ENCODE measurements around the gene VENTX.

The VENTX gene

DNA sequence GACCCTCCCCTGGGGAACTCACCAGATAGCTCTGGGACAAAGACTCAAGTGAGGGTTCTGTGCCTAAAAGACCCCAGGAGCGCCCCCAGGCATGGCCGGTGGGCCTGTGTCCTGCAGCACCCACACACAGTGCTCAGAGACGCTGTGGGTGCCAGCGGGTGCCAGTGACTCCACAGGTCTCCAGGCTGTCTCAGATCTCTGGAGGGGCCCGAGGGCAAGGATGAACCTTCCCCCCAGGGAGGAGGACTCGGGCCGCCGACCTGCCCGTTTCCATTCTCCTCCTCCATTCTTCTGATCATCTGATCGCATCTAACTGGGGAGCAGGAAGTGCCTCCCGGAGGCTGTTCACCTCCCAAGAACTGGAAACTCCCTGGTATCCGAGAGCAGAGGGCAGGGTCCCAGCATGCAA is 38.0 kb downstream of the VENTX start:
- TF ChIP-seq ZFP3 (CRISPR knock-in tag; IDR thresholded peaks at IDR 0.05) (no peak), ISL1 (CRISPR knock-in tag; IDR thresholded peaks at IDR 0.05) (no peak), CSDC2 (CRISPR knock-in tag; IDR thresholded peaks at IDR 0.05) (no peak), TOX (CRISPR knock-in tag; IDR thresholded peaks at IDR 0.05; ENCODE audit: borderline replicate concordance) (no peak), GLIS3 (CRISPR knock-in tag; IDR thresholded peaks at IDR 0.05) (no peak), SNAI2 (CRISPR knock-in tag; IDR thresholded peaks at IDR 0.05) (no peak), ZNF8 (CRISPR knock-in tag; IDR thresholded peaks at IDR 0.05) (no peak), PPARA (CRISPR knock-in tag; IDR thresholded peaks at IDR 0.05; ENCODE audit: borderline replicate concordance) (no peak), ZNF565 (CRISPR knock-in tag; conservative IDR thresholded peaks at IDR 0.05; ENCODE audit: low read depth) (no peak), ZFP30 (CRISPR knock-in tag; IDR thresholded peaks at IDR 0.05) (no peak), BACH2 (CRISPR knock-in tag; IDR thresholded peaks at IDR 0.05; ENCODE audit: borderline replicate concordance) (no peak), TCF4 (CRISPR knock-in tag; IDR thresholded peaks at IDR 0.05; ENCODE audit: borderline replicate concordance) (no peak)
- TF ChIP-seq, protein P1, sequence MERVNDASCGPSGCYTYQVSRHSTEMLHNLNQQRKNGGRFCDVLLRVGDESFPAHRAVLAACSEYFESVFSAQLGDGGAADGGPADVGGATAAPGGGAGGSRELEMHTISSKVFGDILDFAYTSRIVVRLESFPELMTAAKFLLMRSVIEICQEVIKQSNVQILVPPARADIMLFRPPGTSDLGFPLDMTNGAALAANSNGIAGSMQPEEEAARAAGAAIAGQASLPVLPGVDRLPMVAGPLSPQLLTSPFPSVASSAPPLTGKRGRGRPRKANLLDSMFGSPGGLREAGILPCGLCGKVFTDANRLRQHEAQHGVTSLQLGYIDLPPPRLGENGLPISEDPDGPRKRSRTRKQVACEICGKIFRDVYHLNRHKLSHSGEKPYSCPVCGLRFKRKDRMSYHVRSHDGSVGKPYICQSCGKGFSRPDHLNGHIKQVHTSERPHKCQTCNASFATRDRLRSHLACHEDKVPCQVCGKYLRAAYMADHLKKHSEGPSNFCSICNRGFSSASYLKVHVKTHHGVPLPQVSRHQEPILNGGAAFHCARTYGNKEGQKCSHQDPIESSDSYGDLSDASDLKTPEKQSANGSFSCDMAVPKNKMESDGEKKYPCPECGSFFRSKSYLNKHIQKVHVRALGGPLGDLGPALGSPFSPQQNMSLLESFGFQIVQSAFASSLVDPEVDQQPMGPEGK (CRISPR knock-in tag; IDR thresholded peaks at IDR 0.05; ENCODE audit: borderline replicate concordance) = no peak
- TF ChIP-seq, protein P2, sequence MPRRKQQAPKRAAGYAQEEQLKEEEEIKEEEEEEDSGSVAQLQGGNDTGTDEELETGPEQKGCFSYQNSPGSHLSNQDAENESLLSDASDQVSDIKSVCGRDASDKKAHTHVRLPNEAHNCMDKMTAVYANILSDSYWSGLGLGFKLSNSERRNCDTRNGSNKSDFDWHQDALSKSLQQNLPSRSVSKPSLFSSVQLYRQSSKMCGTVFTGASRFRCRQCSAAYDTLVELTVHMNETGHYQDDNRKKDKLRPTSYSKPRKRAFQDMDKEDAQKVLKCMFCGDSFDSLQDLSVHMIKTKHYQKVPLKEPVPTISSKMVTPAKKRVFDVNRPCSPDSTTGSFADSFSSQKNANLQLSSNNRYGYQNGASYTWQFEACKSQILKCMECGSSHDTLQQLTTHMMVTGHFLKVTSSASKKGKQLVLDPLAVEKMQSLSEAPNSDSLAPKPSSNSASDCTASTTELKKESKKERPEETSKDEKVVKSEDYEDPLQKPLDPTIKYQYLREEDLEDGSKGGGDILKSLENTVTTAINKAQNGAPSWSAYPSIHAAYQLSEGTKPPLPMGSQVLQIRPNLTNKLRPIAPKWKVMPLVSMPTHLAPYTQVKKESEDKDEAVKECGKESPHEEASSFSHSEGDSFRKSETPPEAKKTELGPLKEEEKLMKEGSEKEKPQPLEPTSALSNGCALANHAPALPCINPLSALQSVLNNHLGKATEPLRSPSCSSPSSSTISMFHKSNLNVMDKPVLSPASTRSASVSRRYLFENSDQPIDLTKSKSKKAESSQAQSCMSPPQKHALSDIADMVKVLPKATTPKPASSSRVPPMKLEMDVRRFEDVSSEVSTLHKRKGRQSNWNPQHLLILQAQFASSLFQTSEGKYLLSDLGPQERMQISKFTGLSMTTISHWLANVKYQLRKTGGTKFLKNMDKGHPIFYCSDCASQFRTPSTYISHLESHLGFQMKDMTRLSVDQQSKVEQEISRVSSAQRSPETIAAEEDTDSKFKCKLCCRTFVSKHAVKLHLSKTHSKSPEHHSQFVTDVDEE (CRISPR knock-in tag; IDR thresholded peaks at IDR 0.05) = no peak
- TF ChIP-seq, protein P3, sequence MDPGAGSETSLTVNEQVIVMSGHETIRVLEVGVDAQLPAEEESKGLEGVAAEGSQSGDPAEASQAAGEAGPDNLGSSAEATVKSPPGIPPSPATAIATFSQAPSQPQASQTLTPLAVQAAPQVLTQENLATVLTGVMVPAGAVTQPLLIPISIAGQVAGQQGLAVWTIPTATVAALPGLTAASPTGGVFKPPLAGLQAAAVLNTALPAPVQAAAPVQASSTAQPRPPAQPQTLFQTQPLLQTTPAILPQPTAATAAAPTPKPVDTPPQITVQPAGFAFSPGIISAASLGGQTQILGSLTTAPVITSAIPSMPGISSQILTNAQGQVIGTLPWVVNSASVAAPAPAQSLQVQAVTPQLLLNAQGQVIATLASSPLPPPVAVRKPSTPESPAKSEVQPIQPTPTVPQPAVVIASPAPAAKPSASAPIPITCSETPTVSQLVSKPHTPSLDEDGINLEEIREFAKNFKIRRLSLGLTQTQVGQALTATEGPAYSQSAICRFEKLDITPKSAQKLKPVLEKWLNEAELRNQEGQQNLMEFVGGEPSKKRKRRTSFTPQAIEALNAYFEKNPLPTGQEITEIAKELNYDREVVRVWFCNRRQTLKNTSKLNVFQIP (CRISPR knock-in tag; IDR thresholded peaks at IDR 0.05; ENCODE audit: borderline replicate concordance, low read depth) = no peak
- TF ChIP-seq, protein P4, sequence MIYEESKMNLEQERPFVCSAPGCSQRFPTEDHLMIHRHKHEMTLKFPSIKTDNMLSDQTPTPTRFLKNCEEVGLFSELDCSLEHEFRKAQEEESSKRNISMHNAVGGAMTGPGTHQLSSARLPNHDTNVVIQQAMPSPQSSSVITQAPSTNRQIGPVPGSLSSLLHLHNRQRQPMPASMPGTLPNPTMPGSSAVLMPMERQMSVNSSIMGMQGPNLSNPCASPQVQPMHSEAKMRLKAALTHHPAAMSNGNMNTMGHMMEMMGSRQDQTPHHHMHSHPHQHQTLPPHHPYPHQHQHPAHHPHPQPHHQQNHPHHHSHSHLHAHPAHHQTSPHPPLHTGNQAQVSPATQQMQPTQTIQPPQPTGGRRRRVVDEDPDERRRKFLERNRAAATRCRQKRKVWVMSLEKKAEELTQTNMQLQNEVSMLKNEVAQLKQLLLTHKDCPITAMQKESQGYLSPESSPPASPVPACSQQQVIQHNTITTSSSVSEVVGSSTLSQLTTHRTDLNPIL (CRISPR knock-in tag; IDR thresholded peaks at IDR 0.05; ENCODE audit: low read depth) = no peak
- peak; percentile 5; the same call in 1 of the 3 replicates for ATAC-seq

DNA sequence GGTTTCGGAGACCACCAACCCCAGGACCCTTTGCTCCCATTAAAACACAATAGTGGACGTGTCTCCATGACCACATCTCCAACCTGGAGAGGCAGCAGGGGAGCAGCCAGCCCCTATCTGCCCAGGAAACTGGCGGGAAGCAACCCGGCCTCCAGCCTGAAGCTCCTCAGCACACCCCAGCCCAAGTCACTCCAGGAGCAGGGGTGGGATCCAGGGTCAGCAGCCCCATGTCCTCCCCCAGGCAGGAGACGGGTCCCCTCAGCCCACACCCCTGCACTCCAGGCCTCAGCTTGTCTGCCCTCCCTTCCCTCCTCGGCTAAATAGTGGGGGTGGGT is 38.4 kb downstream of the VENTX start:
- TF ChIP-seq, protein P3 (CRISPR knock-in tag; IDR thresholded peaks at IDR 0.05; ENCODE audit: borderline replicate concordance, low read depth) = no peak
- no peak for TF ChIP-seq GLIS3 (CRISPR knock-in tag; IDR thresholded peaks at IDR 0.05)
- no peak for TF ChIP-seq ZFP3 (CRISPR knock-in tag; IDR thresholded peaks at IDR 0.05)
- no peak for TF ChIP-seq BACH2 (CRISPR knock-in tag; IDR thresholded peaks at IDR 0.05; ENCODE audit: borderline replicate concordance)
- no peak for TF ChIP-seq ZNF70 (CRISPR knock-in tag; IDR thresholded peaks at IDR 0.05)
- TF ChIP-seq CSDC2 (CRISPR knock-in tag; IDR thresholded peaks at IDR 0.05) = no peak
- TF ChIP-seq OSR1 (CRISPR knock-in tag; IDR thresholded peaks at IDR 0.05) = no peak
- no peak for TF ChIP-seq ZFP30 (CRISPR knock-in tag; IDR thresholded peaks at IDR 0.05)
- TF ChIP-seq ISL1 (CRISPR knock-in tag; IDR thresholded peaks at IDR 0.05) = no peak
- ATAC-seq = peak; percentile 2; the same call in 1 of the 3 replicates

DNA sequence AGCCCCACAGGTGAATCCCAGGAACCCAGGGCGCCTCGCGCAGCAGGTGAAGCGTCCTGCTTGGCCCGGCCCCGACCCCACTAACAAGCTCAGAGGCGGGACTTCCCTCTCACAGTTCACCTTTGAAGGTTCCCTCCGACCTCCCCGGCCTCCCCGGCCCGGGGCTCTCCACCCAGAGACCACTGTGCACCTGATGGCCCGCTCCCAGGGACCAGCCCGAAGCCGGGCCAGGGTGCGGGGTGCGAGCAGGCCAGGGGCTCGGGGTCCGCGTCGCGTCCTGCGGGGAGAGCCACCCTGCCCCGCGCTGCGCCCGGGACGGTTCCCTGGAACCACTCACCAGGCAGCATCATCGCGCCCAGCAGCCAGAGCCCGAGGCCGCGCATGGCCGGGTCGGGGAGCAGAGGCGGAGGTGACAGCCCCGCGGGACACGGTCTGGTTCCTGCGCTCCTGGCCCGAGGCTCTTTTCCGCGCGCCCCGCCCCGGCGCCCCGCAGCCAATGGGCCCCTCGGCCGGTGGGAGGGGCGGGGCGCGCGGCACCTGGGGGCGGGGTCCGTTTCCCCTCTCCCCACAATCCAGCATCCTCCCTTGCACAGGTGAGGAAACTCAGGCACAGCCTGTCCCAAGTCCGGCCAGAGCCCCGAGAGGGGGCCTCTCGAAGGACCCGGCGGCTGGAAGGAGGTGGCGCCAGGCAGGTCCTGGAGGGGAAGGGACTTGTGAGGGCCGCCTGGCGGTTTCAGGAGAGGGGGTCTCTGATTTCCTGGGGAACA is 39.0 kb downstream of the VENTX start, which contains the start of gene ADAM8:
ADAM8 (minus strand) TSS at position 434 of the 767 bp plus-strand sequence; CDS start at position 383, 51 bp downstream.
- peak; percentile 45 for ATAC-seq
- TF ChIP-seq ZNF70 (CRISPR knock-in tag; IDR thresholded peaks at IDR 0.05) (no peak), ZNF8 (CRISPR knock-in tag; IDR thresholded peaks at IDR 0.05) (no peak), GLIS3 (CRISPR knock-in tag; IDR thresholded peaks at IDR 0.05) (no peak), ARNTL (CRISPR knock-in tag; IDR thresholded peaks at IDR 0.05; ENCODE audit: borderline replicate concordance, low read depth) (no peak), ZFP3 (CRISPR knock-in tag; IDR thresholded peaks at IDR 0.05) (no peak), RARB (CRISPR knock-in tag; IDR thresholded peaks at IDR 0.05) (no peak), PPARA (CRISPR knock-in tag; IDR thresholded peaks at IDR 0.05; ENCODE audit: borderline replicate concordance) (no peak), BACH2 (CRISPR knock-in tag; IDR thresholded peaks at IDR 0.05; ENCODE audit: borderline replicate concordance) (no peak), ZC3H10 (CRISPR knock-in tag; IDR thresholded peaks at IDR 0.05) (no peak)
- TF ChIP-seq, protein P4 (CRISPR knock-in tag; IDR thresholded peaks at IDR 0.05; ENCODE audit: low read depth) = no peak
- TF ChIP-seq, protein P5, sequence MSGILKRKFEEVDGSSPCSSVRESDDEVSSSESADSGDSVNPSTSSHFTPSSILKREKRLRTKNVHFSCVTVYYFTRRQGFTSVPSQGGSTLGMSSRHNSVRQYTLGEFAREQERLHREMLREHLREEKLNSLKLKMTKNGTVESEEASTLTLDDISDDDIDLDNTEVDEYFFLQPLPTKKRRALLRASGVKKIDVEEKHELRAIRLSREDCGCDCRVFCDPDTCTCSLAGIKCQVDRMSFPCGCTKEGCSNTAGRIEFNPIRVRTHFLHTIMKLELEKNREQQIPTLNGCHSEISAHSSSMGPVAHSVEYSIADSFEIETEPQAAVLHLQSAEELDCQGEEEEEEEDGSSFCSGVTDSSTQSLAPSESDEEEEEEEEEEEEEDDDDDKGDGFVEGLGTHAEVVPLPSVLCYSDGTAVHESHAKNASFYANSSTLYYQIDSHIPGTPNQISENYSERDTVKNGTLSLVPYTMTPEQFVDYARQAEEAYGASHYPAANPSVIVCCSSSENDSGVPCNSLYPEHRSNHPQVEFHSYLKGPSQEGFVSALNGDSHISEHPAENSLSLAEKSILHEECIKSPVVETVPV (CRISPR knock-in tag; IDR thresholded peaks at IDR 0.05) = no peak

Data from SK-N-SH treated with all-trans-retinoic acid at 6 μM for 48 hours (cell line).